AG09319 (cell line): Measurements from ENCODE around the gene LBH.
"Not testable (repeated sequence)": the region's sequence is repeated elsewhere in the genome, so short reads cannot be mapped to it uniquely, and the experiment has no call there.

Experiments used
- DNase-seq: peaks from one replicate; pipeline ENCODE4 v3.0.0-alpha.2; 2010; ENCODE audit warnings: low read depth; ENCODE audit errors: extremely low read depth
- CTCF ChIP-seq: IDR thresholded peaks from 2 replicates; pipeline ENCODE4 v1.5.1; 2011; ENCODE audit warnings: low read depth, mild to moderate bottlenecking, inconsistent platforms, low read length, moderate library complexity

Gene LBH

GRCh38 chr2:30266051-30266621 lies 34.8 kb downstream of the LBH start:
- DNase-seq: no peak
- no peak for TF ChIP-seq CTCF

- TF ChIP-seq CTCF: no peak
- DNase-seq: no peak
Measured at GRCh38 chr2:30266705-30267104, 35.4 kb downstream of the LBH start.

GRCh38 chr2:30267161-30267975 lies 36.0 kb downstream of the LBH start:
- no peak for DNase-seq
- no peak for TF ChIP-seq CTCF

GRCh38 chr2:30268296-30268871 lies 37.0 kb downstream of the LBH start:
- no peak for TF ChIP-seq CTCF

GRCh38 chr2:30269114-30269770 lies 37.9 kb downstream of the LBH start:
- not testable (repeated sequence) for DNase-seq

More at GRCh38 chr2:30268296-30268871, 37.0 kb downstream of the LBH start:
- DNase-seq: no peak

- no peak for DNase-seq
- TF ChIP-seq CTCF: no peak
Measured at GRCh38 chr2:30269771-30270145, 38.4 kb downstream of the LBH start.

- TF ChIP-seq CTCF: no peak
- DNase-seq: no peak
Measured at GRCh38 chr2:30270166-30270565, 38.8 kb downstream of the LBH start.
